ENCODE data around the gene MAN1A2. TPM values are rescaled to one million over a fixed set of nuclear protein-coding genes. Genes with fewer than 3 reads are reported as not detected.

MAN1A2 gene
- total RNA-seq, 1 donor from 2014 or later = 66.5 TPM

GRCh38 chr1:117414943-117415342, 47.7 kb downstream of the MAN1A2 start:
- no peak overlapping the region for H3K4me3 Mint-ChIP-seq (ENCODE audit: low read depth)

GRCh38 chr1:117416004-117416403, 48.8 kb downstream of the MAN1A2 start:
- TF ChIP-seq CTCF (IDR thresholded peaks at IDR 0.05; ENCODE audit: unreplicated experiment) = no peak
- Mint-ChIP-seq H3K9me3 (ENCODE audit: low read depth) (peaks cover 3% of the 10 kb centered on the region), H3K4me3 (ENCODE audit: low read depth) (no peak overlapping the region), H3K4me1 (ENCODE audit: low read depth) (peaks cover 13% of the 10 kb centered on the region), H3K27ac (no peak overlapping the region), H3K27me3 (no peaks in the 10 kb centered on the region), H3K36me3 (ENCODE audit: insufficient read depth) (peaks cover 19% of the 10 kb centered on the region)
- DNase-seq (ENCODE audit: low spot score, unreplicated experiment) = no peak

More at GRCh38 chr1:117414943-117415342, 47.7 kb downstream of the MAN1A2 start:
- peaks cover 13% of the 10 kb centered on the region for H3K4me1 Mint-ChIP-seq (ENCODE audit: low read depth)
- H3K36me3 Mint-ChIP-seq (ENCODE audit: insufficient read depth) = peaks cover 23% of the 10 kb centered on the region
- TF ChIP-seq CTCF (IDR thresholded peaks at IDR 0.05; ENCODE audit: unreplicated experiment) = no peak
- no peak for DNase-seq (ENCODE audit: low spot score, unreplicated experiment)
- H3K9me3 Mint-ChIP-seq (ENCODE audit: low read depth) = peaks cover 3% of the 10 kb centered on the region
- H3K27me3 Mint-ChIP-seq = no peaks in the 10 kb centered on the region
- H3K27ac Mint-ChIP-seq = no peak overlapping the region

GRCh38 chr1:117416546-117417125, 49.4 kb downstream of the MAN1A2 start:
- peaks cover 13% of the 10 kb centered on the region for H3K4me1 Mint-ChIP-seq (ENCODE audit: low read depth)
- H3K27ac Mint-ChIP-seq = no peak overlapping the region
- H3K4me3 Mint-ChIP-seq (ENCODE audit: low read depth) = no peak overlapping the region
- H3K36me3 Mint-ChIP-seq (ENCODE audit: insufficient read depth) = peaks cover 19% of the 10 kb centered on the region
- peaks cover 3% of the 10 kb centered on the region for H3K9me3 Mint-ChIP-seq (ENCODE audit: low read depth)
- no peak for TF ChIP-seq CTCF (IDR thresholded peaks at IDR 0.05; ENCODE audit: unreplicated experiment)
- DNase-seq (ENCODE audit: low spot score, unreplicated experiment) = no peak
- no peaks in the 10 kb centered on the region for H3K27me3 Mint-ChIP-seq

GRCh38 chr1:117425050-117425734, 57.9 kb downstream of the MAN1A2 start:
- Mint-ChIP-seq H3K4me1 (ENCODE audit: low read depth) (no peaks in the 10 kb centered on the region), H3K27me3 (no peaks in the 10 kb centered on the region), H3K4me3 (ENCODE audit: low read depth) (no peak overlapping the region), H3K36me3 (ENCODE audit: insufficient read depth) (peaks cover 37% of the 10 kb centered on the region), H3K9me3 (ENCODE audit: low read depth) (peaks cover 23% of the 10 kb centered on the region), H3K27ac (peak overlapping the region; percentile 52)
- no peak for DNase-seq (ENCODE audit: low spot score, unreplicated experiment)
- no peak for TF ChIP-seq CTCF (IDR thresholded peaks at IDR 0.05; ENCODE audit: unreplicated experiment)

GRCh38 chr1:117427297-117427696, 60.0 kb downstream of the MAN1A2 start:
- TF ChIP-seq CTCF (IDR thresholded peaks at IDR 0.05; ENCODE audit: unreplicated experiment) = no peak
- H3K27ac Mint-ChIP-seq = no peak overlapping the region
- no peak overlapping the region for H3K4me3 Mint-ChIP-seq (ENCODE audit: low read depth)
- no peaks in the 10 kb centered on the region for H3K4me1 Mint-ChIP-seq (ENCODE audit: low read depth)
- DNase-seq (ENCODE audit: low spot score, unreplicated experiment) = no peak
- H3K9me3 Mint-ChIP-seq (ENCODE audit: low read depth) = peaks cover 23% of the 10 kb centered on the region
- no peaks in the 10 kb centered on the region for H3K27me3 Mint-ChIP-seq
- H3K36me3 Mint-ChIP-seq (ENCODE audit: insufficient read depth) = peaks cover 36% of the 10 kb centered on the region

Data from progenitor cell of endocrine pancreas (in vitro differentiated cells).